Body of pancreas (tissue), 4 donors: ENCODE measurements around the gene UBE4B. TPM values are rescaled to one million over a fixed set of nuclear protein-coding genes. Genes with fewer than 3 reads are reported as not detected.

Experiments used
- ATAC-seq: fragments of 150-250 bp; one replicate; pipeline ENCODE4 v1.9.1; 2016
- DNase-seq, 4 donors: peaks; one replicate each; pipeline ENCODE4 v3.0.0-alpha.2; 2019
- H3K27ac ChIP-seq, 4 donors: fragments of 200-600 bp; sonication (generic); 1 replicate in 3 of 4; 2 replicates in 1 of 4; pipeline versions ENCODE4 v1.5.1 to v1.6.1; 2016 to 2019; ENCODE audit warnings: mild to moderate bottlenecking in 1 of 4, mixed read lengths in 1 of 4, moderate library complexity in 1 of 4
- H3K27me3 ChIP-seq, 2 donors: fragments of 200-600 bp; sonication (generic); one replicate each; pipeline ENCODE4 v1.6.0; 2016; ENCODE audit warnings: mild to moderate bottlenecking in 1 of 2
- H3K36me3 ChIP-seq, 2 donors: fragments of 200-600 bp; sonication (generic); replicated peaks in 1 of 2; 2 replicates each; pipeline ENCODE4 v1.5.1; 2016; ENCODE audit warnings: low read depth in 2 of 2; ENCODE audit not compliant: insufficient read depth in 1 of 2
- H3K4me1 ChIP-seq: fragments of 200-600 bp; sonication (generic); one replicate; pipeline ENCODE4 v1.6.0; 2016
- H3K4me3 ChIP-seq, 2 donors: fragments of 200-600 bp; sonication (generic); 1 replicate in 1 of 2; 2 replicates in 1 of 2; pipeline ENCODE4 v1.5.1; 2016 to 2019
- H3K9me3 ChIP-seq, 3 donors: fragments of 200-600 bp; sonication (generic); 1 replicate in 2 of 3; 2 replicates in 1 of 3; pipeline ENCODE4 v1.5.1; 2016
- POLR2A ChIP-seq, 3 donors: fragments of 450-650 bp; IDR thresholded peaks; one replicate each; pipeline ENCODE4 v1.6.1; 2016; ENCODE audit warnings: antibody characterized with exemption in 3 of 3, mild to moderate bottlenecking in 2 of 3
- WGBS, 2 donors: methylation state at CpG; one replicate each; pipeline ENCODE4 v1.1.5; 2017; 5-methylcytosine and 5-hydroxymethylcytosine counted together
- intact Hi-C: fragments of 100-400 bp; cut with DNase I; formaldehyde crosslinking; loops from one replicate; pipeline ENCODE4 v1.15.1; 2023
- total RNA-seq, 2 donors: library from RNA; depleted of rRNA; stranded (reverse); fragments of >200 nt; gene quantifications; one replicate each; pipeline ENCODE4 v1.1.0, GENCODE V29; 2016
- TF ChIP-seq, protein P1 (sequence below), 7 experiments: fragments of 450-650 bp in 4 of 7; fragments of 200-600 bp in 3 of 7; sonication (generic) in 3 of 7; IDR thresholded peaks; one replicate each; pipeline ENCODE4 v1.5.1; 2016 to 2019; ENCODE audit warnings: antibody characterized with exemption in 7 of 7

The UBE4B gene
- total RNA-seq, 2 donors from 2014 or later: 43.8 to 57.0 TPM

DNA sequence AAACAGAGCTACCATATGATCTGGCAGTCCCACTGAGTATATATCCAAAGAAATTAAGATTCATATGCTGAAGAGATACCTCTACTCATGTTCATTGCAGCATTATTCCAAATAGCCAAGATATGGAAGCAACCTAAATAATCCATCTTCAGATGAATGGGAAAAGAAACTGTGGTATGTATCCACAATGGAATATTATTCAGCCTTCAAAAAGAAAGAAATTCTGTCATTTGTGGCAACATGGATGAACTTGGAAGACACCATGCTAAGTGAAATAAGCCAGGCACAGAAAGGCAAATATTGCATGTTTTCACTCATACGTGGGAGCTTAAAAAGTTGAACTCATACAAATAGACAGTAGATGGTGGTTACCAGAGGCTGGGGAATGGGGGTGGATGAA, 47.8 kb downstream of the UBE4B start:
- intact Hi-C loops: no loop called here
- WGBS, 2 donors: 86 to 93% methylated on average over 1 of the region's 1 CpG
- H3K27me3 ChIP-seq: no peaks in the 10 kb centered on the region
- TF ChIP-seq POLR2A (IDR thresholded peaks at IDR 0.05): no peak
- TF ChIP-seq, protein P1, sequence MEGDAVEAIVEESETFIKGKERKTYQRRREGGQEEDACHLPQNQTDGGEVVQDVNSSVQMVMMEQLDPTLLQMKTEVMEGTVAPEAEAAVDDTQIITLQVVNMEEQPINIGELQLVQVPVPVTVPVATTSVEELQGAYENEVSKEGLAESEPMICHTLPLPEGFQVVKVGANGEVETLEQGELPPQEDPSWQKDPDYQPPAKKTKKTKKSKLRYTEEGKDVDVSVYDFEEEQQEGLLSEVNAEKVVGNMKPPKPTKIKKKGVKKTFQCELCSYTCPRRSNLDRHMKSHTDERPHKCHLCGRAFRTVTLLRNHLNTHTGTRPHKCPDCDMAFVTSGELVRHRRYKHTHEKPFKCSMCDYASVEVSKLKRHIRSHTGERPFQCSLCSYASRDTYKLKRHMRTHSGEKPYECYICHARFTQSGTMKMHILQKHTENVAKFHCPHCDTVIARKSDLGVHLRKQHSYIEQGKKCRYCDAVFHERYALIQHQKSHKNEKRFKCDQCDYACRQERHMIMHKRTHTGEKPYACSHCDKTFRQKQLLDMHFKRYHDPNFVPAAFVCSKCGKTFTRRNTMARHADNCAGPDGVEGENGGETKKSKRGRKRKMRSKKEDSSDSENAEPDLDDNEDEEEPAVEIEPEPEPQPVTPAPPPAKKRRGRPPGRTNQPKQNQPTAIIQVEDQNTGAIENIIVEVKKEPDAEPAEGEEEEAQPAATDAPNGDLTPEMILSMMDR (IDR thresholded peaks at IDR 0.05): no peak
- DNase-seq (no peak), ATAC-seq (no peak)
- H3K27ac ChIP-seq: no peak overlapping the region
- no peak overlapping the region for H3K4me3 ChIP-seq
- no peaks in the 10 kb centered on the region for H3K9me3 ChIP-seq
- no peaks in the 10 kb centered on the region for H3K4me1 ChIP-seq
- peaks cover 0 to 2% of the 10 kb centered on the region in 2 donors for H3K36me3 ChIP-seq

DNA sequence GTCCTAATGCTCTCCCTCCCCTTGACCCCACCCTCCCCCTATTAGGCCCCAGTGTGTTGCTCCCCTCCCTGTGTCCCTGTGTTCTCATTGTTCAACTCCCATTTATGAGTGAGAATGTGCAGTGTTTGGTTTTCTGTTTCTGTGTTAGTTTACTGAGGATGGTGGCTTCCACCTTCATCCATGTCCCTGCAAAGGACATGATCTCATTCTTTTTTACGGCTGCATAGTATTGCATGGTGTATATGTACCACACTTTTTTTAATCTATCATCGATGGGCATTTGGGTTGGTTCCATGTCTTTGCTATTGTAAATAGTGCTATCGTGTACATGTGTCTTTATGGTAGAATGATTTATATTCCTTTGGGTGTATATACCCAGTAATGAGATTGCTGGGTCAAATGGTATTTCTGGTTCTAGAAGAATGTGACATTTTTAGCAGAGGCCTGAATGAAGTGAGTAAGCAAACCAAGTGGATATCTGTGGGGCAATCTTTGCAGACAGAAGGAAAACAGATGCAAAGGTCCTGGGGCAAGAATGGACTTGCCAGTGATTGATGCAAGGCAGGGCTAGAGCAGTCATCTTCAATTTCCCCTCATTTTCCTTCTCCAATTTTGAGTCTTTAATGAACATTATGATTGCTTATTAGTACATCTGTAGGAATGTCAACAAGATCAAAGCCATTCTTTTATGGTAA, 50.2 kb downstream of the UBE4B start:
- intact Hi-C loops: no loop called here
- Histone ChIP-seq H3K27ac (no peak overlapping the region), H3K27me3 (no peaks in the 10 kb centered on the region), H3K4me3 (no peak overlapping the region), H3K4me1 (no peaks in the 10 kb centered on the region), H3K36me3 (peaks cover 0 to 2% of the 10 kb centered on the region in 2 donors), H3K9me3 (no peaks in the 10 kb centered on the region)
- DNase-seq (no peak), ATAC-seq (no peak)
- no peak for TF ChIP-seq POLR2A (IDR thresholded peaks at IDR 0.05)
- TF ChIP-seq, protein P1 (IDR thresholded peaks at IDR 0.05): no peak
- 62 to 72% methylated on average over 3 of the region's 3 CpGs for WGBS, 2 donors

DNA sequence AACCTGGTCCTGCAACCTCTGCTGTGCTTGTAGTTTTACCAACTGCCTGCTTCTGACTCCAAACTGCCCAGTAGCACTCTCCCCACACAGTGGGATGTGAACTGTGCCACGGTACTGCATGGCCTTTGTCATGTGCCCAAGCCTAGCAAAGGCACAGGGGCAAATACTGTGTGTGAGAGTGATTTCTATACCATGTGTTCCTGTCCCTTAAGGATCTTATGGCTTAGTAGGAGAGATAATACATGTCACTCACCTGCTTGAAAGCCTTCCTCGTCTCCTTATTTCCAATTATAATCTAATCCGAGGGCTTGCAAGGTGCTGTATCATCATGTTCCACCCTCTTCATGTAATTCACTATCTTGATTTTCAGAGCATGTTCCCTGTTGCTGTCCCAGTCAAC, 51.3 kb downstream of the UBE4B start:
- intact Hi-C loops: no loop called here
- Histone ChIP-seq H3K9me3 (no peaks in the 10 kb centered on the region), H3K36me3 (peaks cover 0 to 2% of the 10 kb centered on the region in 2 donors), H3K27ac (no peak overlapping the region), H3K4me3 (no peak overlapping the region), H3K27me3 (no peaks in the 10 kb centered on the region), H3K4me1 (no peaks in the 10 kb centered on the region)
- 78 to 80% methylated on average over 3 of the region's 3 CpGs for WGBS, 2 donors
- DNase-seq: no peak
- no peak for ATAC-seq
- TF ChIP-seq POLR2A (IDR thresholded peaks at IDR 0.05): no peak
- TF ChIP-seq, protein P1 (IDR thresholded peaks at IDR 0.05): no peak

DNA sequence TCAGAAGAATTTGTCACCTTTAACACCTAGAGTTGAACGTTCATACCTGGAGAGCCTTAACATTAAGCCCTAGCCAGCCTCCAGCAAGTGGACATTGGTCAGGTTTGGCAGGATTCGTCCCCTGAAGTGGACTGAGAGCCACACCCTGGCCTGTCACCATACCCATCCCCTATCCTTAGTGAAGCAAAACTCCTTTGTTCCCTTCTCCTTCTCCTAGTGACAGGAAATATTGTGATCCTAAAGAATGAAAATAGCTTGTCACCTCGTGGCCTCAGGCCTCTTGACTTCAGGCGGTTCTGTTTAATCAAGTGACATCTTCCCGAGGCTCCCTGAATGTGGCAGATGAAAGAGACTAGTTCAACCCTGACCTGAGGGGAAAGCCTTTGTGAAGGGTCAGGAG, 52.3 kb downstream of the UBE4B start:
- Histone ChIP-seq H3K9me3 (no peaks in the 10 kb centered on the region), H3K27me3 (no peaks in the 10 kb centered on the region), H3K4me1 (no peaks in the 10 kb centered on the region), H3K4me3 (no peak overlapping the region), H3K27ac (no peak overlapping the region), H3K36me3 (peaks cover 0 to 2% of the 10 kb centered on the region in 2 donors)
- ATAC-seq (no peak), DNase-seq (no peak)
- intact Hi-C loops: no loop called here
- 66 to 68% methylated on average over 4 to 5 of the region's 5 CpGs for WGBS, 2 donors
- TF ChIP-seq, protein P1 (IDR thresholded peaks at IDR 0.05): no peak
- TF ChIP-seq POLR2A (IDR thresholded peaks at IDR 0.05): no peak

DNA sequence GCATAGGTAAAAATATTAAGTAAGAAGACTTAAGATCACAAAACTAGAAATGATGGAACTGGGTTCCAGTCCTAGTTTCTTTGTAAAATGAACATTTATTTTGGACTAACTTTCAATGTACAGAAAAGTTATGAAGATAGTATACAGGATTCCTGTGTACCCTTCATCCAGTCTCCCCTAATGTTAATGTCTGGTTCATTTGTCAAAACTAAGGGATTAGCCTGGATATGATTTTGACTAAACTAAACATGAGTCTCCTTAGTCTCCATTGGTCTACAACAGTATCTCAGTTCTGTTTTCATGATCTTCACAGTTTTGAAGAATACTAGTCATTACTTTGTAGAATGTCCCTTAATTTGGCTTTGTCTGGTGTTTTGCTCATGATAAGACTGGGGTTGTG, 54.5 kb downstream of the UBE4B start:
- H3K27me3 ChIP-seq: no peaks in the 10 kb centered on the region
- H3K4me3 ChIP-seq: no peak overlapping the region
- H3K27ac ChIP-seq: no peak overlapping the region
- TF ChIP-seq POLR2A (IDR thresholded peaks at IDR 0.05): no peak
- TF ChIP-seq, protein P1 (IDR thresholded peaks at IDR 0.05): no peak
- no peaks in the 10 kb centered on the region for H3K36me3 ChIP-seq
- DNase-seq: no peak
- intact Hi-C loops: no loop called here
- H3K4me1 ChIP-seq: no peaks in the 10 kb centered on the region
- H3K9me3 ChIP-seq: no peaks in the 10 kb centered on the region
- no peak for ATAC-seq
